ENCODE measurements around the gene ARHGEF12. TPM values are rescaled to one million over a fixed set of nuclear protein-coding genes. Genes with fewer than 3 reads are reported as not detected.

The ARHGEF12 gene
- total RNA-seq, 4 donors from 2014 or later, result 82.6 to 161 (median 125) TPM

DNA sequence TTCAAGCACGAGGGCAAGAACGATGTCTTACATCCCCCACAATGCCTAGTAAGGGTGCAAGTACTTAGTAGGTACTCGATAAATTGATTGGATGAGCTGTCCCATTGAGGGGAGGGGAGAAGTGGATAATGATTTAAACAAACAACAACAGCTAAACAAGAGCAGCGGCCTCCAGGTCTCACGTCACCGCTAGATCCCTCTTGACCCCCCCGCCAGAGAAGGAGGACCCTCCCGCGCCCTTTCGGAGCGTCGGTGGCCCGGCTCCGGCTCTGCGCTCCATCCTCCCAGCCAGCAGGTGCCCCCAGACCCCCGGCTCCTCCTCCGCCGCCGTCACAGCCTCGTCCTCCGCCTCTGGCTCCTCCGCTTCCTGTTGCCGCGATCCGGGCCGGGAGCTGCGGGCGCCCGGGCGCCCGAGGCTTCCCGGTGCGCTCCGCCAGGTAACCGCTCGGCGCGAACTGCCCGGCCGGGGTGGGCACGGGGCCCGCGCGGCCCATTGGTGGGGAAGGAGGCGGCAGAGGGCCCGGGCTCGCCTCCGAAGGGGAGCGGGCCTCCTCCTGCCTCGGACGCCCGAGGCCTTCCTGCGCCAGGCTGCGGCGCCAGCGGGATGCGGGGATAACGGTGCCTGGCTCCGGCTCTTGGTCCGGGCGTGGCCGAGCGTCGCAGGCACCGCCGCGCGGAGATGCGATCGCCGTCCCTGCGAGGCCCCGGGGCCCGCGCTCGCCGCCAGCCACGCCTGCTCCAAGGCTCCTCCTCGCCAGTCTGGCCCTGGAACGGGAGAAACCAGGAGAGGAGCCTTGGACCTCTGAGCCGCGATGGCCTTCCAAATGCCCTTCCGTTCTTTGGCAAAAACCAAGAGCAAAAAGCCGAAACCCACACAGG is 11.0 kb upstream of the ARHGEF12 start, which contains the start of gene TLCD5:
Gene TLCD5 (plus strand): TSS at position 368 of the 879 bp plus-strand sequence. CDS start 2,143 bp downstream, outside the sequence.
- Histone ChIP-seq H3K27me3 (no peaks in the 10 kb centered on the region), H3K4me3 (peak within 1 kb of the TSS; percentile 40 to 65), H3K27ac (peak within 1 kb of the TSS; percentile 93 to 98), H3K4me1 (peaks cover 0 to 11% of the 10 kb centered on the region in 2 donors), H3K9me3 (no peaks in the 10 kb centered on the region), H3K36me3 (no peaks in the 10 kb centered on the region)
- TF ChIP-seq POLR2A (IDR thresholded peaks at IDR 0.05) (peak; percentile 53 to 83), CTCF (IDR thresholded peaks at IDR 0.05) (peak in 2 of 4 experiments; percentile 10 to 20)
- intact Hi-C loops (cut with DNase I; ENCODE audit: low total_unique reads), result no loop called here
- DNase-seq, result peak; percentile 71 to 72

- peaks cover 0 to 11% of the 10 kb centered on the region in 2 donors for H3K4me1 ChIP-seq
- H3K36me3 ChIP-seq, result no peaks in the 10 kb centered on the region
- TF ChIP-seq CTCF (IDR thresholded peaks at IDR 0.05) (no peak), POLR2A (IDR thresholded peaks at IDR 0.05) (no peak)
- intact Hi-C loops (cut with DNase I; ENCODE audit: low total_unique reads), result no loop called here
- no peaks in the 10 kb centered on the region for H3K9me3 ChIP-seq
- no peaks in the 10 kb centered on the region for H3K27me3 ChIP-seq
- H3K4me3 ChIP-seq, result peak overlapping the region; percentile 40 to 65
- DNase-seq, result no peak
- peak overlapping the region; percentile 93 to 98 for H3K27ac ChIP-seq
Measured at GRCh38 chr11:120326228-120326627, 10.0 kb upstream of the ARHGEF12 start.

DNA sequence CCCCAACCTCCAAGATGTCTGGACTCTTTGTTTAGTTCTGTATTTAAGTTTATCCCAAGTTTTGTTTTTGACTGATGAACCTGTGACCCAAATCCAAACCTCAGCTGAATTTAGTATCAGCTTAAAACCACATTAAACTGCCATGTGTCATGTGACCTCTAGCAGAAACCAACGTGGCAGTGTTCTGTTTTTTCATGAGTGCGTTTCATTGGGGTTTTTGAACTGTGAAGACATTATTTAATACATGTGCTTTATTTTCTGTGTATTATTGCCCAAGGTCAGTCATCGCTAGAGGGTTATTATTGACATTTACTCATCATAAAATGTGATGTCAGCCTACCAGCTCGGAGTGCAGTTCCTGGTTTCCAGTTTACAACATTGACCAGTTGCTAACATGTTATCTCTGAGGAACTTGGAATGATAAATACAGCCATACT is 9.3 kb upstream of the ARHGEF12 start:
- no peak for DNase-seq
- H3K36me3 ChIP-seq, result no peaks in the 10 kb centered on the region
- H3K9me3 ChIP-seq, result no peaks in the 10 kb centered on the region
- peak overlapping the region; percentile 93 to 98 for H3K27ac ChIP-seq
- H3K27me3 ChIP-seq, result no peaks in the 10 kb centered on the region
- intact Hi-C loops (cut with DNase I; ENCODE audit: low total_unique reads), result no loop called here
- peaks cover 0 to 11% of the 10 kb centered on the region in 2 donors for H3K4me1 ChIP-seq
- H3K4me3 ChIP-seq, result no peak overlapping the region
- TF ChIP-seq POLR2A (IDR thresholded peaks at IDR 0.05), result no peak
- TF ChIP-seq CTCF (IDR thresholded peaks at IDR 0.05), result no peak

DNA sequence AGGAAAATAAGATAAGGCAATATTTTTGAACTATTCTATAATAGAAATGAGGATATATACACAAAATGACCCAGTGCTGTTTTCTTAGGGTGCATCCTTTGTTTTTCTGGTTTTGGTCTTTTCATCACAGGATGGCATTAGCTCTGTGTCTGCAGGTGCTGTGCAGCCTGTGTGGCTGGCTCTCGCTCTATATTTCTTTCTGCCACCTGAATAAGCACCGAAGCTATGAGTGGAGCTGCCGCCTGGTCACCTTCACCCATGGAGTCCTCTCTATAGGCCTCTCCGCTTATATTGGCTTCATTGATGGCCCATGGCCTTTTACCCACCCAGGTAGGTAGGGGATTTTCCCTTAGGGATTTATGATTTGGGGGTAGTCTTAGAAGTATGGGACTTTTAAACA is 8.9 kb upstream of the ARHGEF12 start:
- H3K4me3 ChIP-seq, result no peak overlapping the region
- intact Hi-C loops (cut with DNase I; ENCODE audit: low total_unique reads), result no loop called here

More for the DNA sequence above, 8.9 kb upstream of the ARHGEF12 start:
- DNase-seq, result no peak
- Histone ChIP-seq H3K27me3 (no peaks in the 10 kb centered on the region), H3K9me3 (no peaks in the 10 kb centered on the region), H3K36me3 (no peaks in the 10 kb centered on the region), H3K4me1 (peaks cover 0 to 11% of the 10 kb centered on the region in 2 donors), H3K27ac (peak overlapping the region in 1 of 2 donors; percentile 98)
- no peak for TF ChIP-seq POLR2A (IDR thresholded peaks at IDR 0.05)
- no peak for TF ChIP-seq CTCF (IDR thresholded peaks at IDR 0.05)

Data from uterus (tissue), 4 donors.